KBM-7 (cell line): Measurements from ENCODE around the gene OR4Q3.
"Not testable (repeated sequence)": the region's sequence is repeated elsewhere in the genome, so short reads cannot be mapped to it uniquely, and the experiment has no call there.

Experiments used
- DNase-seq: peaks from one replicate; pipeline ENCODE4 v3.0.0-alpha.2; 2015
- in situ Hi-C: fragments of 300-500 bp; cut with MboI; formaldehyde crosslinking; loops from 2 replicates; pipeline ENCODE4 v1.14.3; 2020; ENCODE audit warnings: low sequenced_read_pairs, low pct_unique_long_range_greater_than_20kb, mixed read lengths

OR4Q3 gene

DNA sequence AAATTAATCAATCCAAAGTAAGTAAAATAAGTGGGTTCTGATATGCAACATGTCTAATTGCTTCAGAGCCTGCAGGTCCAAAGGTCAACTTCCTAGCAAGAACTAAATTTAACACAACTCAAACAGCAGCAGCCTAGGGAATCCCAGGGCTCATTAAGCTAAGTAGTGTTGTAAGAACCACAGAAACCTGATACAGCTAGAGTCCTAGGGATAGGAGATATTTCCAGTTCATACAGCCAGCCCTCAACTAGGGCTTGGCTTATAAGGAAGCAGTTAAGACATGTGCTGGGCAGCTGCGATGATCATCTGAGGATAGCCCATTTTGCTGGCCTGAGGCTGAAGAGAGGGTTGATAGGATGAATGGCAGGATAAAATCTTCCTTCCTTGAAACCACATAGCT, at the start of gene OR4Q3:
OR4Q3 (plus strand) TSS at position 316 of the 400 bp plus-strand sequence.
- in situ Hi-C loops = no loop called here
- no peak for DNase-seq

DNA sequence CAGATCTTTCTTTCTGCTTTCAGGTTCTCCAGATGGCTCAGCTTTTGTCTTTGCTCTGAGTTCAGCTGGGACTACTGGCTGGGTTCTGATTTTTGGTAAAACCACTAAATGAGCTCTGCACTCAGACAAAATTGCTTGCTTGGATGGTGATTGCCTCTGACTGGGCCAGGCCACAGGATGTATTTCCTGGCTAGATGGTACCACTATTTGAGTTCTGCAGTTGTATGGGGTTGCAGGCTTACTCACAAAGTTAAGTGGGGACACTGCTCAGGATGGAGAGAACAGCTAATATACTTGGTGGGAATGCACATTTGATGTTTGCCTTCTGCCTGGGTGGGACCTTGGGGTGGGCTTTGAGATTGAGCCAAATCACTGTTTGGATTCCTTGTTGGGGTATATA, 14.0 kb upstream of the OR4Q3 start:
- no peak for DNase-seq
- in situ Hi-C loops = no loop called here

DNA sequence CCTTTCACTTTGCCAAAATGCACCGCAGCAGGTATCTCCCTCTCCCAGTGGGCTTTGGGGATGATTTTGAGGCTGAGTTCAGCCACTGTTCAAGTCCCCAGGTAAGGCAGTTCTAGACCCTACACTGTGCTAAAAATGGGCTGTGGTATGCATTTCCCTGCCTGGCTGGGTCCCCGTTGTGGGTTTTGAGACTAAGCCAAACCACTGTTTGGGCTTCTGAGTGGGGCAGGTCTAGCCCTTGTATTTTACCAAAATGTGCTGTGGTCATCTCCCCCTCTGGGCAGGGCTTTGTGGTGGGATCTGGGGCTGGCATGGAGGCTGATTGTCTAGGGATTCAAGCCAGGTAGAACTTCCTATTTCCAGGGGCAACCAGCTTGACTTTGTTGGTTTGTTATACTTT, 13.6 kb upstream of the OR4Q3 start:
- DNase-seq = no peak
- in situ Hi-C loops = no loop called here

DNA sequence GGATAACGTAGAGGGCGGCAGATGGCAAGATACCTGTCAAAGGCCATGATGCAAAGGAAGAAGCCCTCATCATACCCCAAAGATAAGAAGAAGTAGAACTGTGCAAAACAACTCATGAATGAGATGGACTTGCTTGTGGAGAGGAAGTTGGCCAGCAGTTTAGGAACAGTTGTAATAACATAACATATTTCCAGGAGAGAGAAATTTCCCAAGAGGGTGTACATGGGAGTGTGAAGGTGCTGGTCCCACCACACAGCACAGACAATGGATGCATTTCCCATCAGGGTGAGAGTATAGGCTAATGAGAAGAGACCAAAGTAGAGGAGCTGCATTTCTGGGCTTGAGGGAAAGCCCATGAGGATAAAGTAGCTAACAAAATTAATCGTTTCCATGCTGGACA, 9.5 kb upstream of the OR4Q3 start:
- in situ Hi-C loops, DNase-seq: not testable (repeated sequence)

DNA sequence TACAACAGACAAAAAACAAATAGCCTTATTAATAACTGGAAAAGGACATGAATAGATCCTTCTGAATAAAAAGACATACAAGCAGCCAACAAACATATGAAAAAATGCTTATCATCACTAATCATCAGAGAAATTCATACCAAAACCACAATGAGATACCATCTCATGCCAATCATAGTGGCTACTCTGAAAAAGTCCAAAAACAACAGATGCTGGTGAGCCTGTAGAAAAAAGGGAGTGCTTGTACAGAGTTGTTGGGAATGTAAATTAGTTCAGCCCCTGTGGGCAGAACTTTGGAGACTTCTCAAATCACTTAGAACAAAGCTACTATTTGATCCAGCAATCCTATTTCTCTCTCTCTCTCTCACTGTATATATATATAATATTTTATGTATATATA, 8.9 kb downstream of the OR4Q3 start:
- in situ Hi-C loops, DNase-seq: not testable (repeated sequence)

DNA sequence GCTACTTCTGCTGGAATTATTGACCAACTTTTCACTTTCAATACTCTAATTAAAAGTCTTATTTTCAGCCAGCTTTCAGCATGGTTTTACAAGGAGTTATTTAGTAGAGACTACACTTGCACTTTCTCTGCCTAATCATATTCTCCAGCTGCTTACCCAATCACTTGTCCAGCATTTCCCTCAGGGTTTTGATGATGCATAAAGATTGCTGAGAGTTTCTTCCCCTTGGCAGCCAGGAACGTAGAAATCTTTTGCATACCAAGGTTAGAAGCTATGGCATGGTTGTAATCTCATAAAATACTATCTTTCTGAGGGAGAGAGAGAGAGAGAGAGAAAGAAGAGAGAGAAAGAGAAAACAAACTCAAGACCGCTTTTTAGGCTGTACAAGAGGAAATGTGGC, 10.8 kb downstream of the OR4Q3 start:
- no peak for DNase-seq
- in situ Hi-C loops = no loop called here

DNA sequence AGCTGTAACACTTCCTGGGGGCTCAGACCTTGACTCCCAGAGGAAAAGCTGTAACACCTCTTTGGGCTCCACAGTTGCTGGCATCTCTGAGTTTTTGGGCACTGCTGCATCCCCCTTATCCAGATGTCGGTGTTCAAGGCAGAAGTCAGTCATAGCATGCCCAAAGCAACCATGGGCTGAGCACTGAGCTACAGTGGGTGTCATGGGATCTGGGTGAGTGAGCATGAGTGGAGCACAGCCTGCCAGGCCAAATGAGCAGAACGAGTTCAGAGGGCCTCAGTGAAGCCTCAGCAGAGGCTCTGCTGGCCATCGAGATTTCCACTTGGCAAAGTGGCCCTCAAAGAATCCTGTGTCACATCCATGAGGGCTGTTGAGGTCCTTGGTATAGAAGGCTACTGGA, 28.1 kb downstream of the OR4Q3 start:
- in situ Hi-C loops = not testable (repeated sequence)

DNA sequence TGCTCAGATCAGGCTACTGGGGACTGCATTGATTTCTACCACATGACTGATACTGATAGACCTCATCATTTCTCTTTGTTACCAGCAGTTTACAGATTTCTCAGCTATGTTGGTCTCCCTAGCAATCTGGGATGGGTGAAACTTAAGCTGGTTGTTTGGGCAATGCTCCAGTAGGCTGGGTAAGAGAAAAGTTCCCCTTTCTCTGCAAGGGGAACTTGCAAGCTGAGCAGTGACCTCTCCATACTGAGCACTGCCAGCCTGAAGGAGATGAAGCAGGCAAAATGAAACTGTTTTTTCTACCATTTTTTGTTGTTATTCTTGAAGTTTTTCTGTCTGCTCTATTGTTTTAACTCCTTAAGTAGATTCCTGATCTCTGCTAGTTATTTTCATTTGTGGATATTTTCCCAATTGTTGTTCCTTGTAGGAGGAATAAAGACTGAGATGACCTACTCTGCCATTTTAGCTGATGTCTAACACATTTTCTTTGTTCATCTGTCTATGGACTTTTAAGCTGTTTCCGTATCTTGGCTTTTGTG, 28.6 kb downstream of the OR4Q3 start:
- no peak for DNase-seq
- in situ Hi-C loops = no loop called here

More for the DNA sequence above, 28.1 kb downstream of the OR4Q3 start:
- DNase-seq = not testable (repeated sequence)

DNA sequence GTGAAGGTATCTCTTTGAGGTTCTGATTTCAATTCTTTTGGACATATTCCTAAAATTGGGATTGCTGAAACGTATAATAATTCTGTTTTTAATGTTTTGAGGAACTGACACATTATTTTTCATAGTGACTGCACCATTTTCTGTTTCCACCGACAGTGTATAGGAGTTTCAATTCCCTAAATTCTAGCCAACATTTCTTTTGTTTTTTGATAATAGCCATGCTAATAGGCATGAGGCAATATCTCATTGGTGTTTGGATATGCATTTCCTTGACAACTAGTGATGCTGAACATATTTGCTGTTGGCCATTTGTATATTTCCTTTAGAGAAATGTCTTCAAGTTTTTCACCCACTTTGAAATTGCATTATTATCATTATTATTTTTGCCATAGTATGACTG, 29.1 kb downstream of the OR4Q3 start:
- in situ Hi-C loops = not testable (repeated sequence)

DNA sequence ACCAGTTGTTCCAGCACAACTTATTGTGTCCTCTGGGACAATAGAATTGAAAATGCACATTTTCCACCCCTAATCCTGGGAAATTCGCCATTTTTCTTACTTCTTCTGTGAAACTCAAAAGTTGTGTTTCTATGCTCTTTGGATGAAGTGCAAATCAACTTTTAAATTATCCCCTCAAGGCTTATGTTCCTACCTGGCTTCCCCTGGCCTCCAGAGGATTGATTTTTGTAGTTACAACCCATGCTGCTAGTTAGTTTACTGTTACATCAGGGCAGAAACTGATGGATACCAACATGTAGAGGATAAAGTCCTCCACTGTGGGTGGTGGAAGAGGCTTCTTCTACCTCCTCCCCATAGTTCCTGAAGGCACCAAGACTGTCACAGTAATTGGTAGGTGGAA, 29.8 kb downstream of the OR4Q3 start, which contains the start of gene OR4M1:
OR4M1 (plus strand) TSS at position 301 of the 400 bp plus-strand sequence. CDS start 6,819 bp downstream, outside the sequence.
- DNase-seq, in situ Hi-C loops: not testable (repeated sequence)

More for the DNA sequence above, 29.1 kb downstream of the OR4Q3 start:
- not testable (repeated sequence) for DNase-seq

DNA sequence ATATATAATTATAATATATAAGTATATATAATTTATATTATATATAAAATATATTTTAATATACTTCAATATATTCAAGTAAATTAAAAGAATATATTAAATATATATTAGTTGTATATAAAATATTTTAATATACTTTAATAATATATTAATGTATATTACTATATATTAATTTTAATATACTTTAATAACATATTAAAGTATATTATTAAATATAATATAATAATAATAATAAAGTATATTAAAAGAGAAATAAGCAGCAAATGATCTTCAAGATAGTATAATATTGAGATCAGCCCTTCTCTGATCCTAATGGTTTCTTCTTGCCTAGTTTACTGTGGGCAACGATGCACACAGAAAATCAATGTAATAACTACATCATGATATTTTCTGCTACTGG, 32.2 kb downstream of the OR4Q3 start:
- in situ Hi-C loops = no loop called here

DNA sequence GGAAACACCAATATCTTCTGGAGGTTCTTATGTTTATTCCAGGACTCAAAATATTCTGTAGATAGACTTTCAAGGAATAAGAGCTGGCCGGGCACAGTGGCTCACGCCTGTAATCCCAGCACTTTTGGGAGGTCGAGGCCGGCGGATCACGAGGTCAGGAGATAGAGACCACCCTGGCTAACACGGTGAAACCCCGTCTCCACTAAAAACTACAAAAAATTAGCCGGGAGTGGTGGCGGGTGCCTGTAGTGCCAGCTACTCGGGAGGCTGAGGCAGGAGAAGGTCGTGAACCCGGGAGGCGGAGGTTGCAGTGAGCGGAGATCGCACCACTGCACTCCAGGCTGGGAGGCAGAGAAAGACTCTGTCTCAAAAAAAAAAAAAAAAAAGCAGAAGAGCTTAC, 42.5 kb downstream of the OR4Q3 start:
- in situ Hi-C loops, DNase-seq: not testable (repeated sequence)

More for the DNA sequence above, 32.2 kb downstream of the OR4Q3 start:
- DNase-seq = no peak

DNA sequence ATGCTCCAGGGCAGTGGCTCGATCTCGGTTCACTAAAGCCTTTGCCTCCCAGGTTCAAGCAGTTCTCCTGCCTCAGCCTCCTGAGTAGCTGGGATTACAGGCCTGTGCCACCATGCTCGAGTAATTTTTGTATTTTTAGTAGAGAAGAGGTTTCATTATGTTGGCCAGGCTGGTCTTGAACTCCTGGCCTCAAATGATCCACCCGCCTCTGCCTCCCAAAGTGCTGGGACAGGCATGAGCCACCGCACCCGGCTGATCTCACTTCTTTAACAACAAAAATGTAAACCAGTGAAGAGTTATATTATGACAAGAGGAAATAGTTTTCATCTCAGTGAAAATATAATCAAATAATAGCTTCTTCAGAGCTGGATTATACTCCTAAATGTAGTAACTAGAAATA, 43.9 kb downstream of the OR4Q3 start:
- DNase-seq, in situ Hi-C loops: not testable (repeated sequence)

DNA sequence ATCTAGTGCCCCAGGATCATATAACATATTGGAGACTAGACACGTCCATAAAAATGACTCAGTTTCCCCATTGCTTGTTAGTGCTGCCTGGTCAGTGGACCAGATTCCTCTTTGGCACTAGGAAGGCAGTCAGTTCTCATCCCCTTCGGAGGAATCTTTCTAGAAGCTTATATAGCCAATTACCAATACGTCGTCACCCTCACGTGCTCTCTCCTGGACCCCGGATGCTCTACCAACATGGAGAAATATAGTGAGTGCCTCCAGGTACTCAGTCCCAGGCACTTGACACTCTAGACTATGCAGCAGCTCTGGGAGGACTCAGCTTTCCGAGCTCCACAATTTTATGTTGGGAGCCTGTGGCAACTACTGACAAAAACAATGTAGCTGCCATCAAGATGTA, 44.8 kb downstream of the OR4Q3 start:
- in situ Hi-C loops, DNase-seq: not testable (repeated sequence)

DNA sequence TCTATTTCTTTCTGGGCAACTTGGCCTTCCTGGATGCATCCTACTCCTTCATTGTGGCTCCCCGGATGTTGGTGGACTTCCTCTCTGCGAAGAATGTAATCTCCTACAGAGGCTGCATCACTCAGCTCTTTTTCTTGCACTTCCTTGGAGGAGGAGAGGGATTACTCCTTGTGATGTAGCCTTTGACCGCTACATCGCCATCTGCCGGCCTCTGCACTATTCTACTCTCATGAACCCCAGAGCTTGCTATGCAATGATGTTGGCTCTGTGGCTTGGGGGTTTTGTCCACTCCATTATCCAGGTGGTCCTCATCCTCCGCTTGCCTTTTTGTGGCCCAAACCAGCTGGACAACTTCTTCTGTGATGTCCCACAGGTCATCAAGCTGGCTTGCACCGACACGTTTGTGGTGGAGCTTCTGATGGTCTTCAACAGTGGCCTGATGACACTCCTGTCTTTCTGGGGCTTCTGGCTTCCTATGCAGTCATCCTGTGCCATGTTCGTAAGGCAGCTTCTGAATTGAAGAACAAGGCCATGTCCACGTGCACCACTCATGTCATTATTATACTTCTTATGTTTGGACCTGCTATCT, 53.2 kb downstream of the OR4Q3 start:
- DNase-seq, in situ Hi-C loops: not testable (repeated sequence)
